ENCODE measurements around the gene HDLBP. TPM values are rescaled to one million over a fixed set of nuclear protein-coding genes. Genes with fewer than 3 reads are reported as not detected.
A peak's percentile ranks its signal among the peaks of the same experiment; 100 is the strongest.

Gene HDLBP
- polyA plus RNA-seq, 3 donors = 50.4 to 73.1 (median 69.9) TPM

GRCh38 chr2:241209271-241209670, 106.2 kb downstream of the HDLBP start:
- Histone ChIP-seq H4K20me1 (ENCODE audit: insufficient read depth, low read length) (no peaks in the 10 kb centered on the region), H3K9me3 (replicated peaks in 1 of 2; ENCODE audit: control insufficient read depth in 1 of 2, insufficient read depth in 1 of 2, low read length in 2 of 2) (no peaks in the 10 kb centered on the region), H2AFZ (ENCODE audit: insufficient read depth, low read depth, low read length, poor library complexity, severe bottlenecking) (no peak overlapping the region), H3K4me3 (replicated peaks in 1 of 3; ENCODE audit: low read depth in 2 of 3, low read length in 3 of 3) (no peak overlapping the region), H3K4me1 (ENCODE audit: control insufficient read depth in 1 of 2, insufficient read depth in 2 of 2, low read length in 2 of 2) (no peaks in the 10 kb centered on the region), H3K36me3 (replicated peaks in 1 of 2; ENCODE audit: control insufficient read depth in 1 of 2, insufficient read depth in 2 of 2, low read length in 2 of 2) (no peaks in the 10 kb centered on the region), H3K27ac (ENCODE audit: low read depth in 1 of 2, low read length in 2 of 2) (no peak overlapping the region), H3K79me2 (ENCODE audit: insufficient read depth, low read length) (no peaks in the 10 kb centered on the region), H3K27me3 (ENCODE audit: control insufficient read depth in 2 of 2, insufficient read depth in 2 of 2, low read length in 2 of 2) (no peaks in the 10 kb centered on the region), H3K9ac (ENCODE audit: insufficient read depth, low read length, poor library complexity, severe bottlenecking) (no peak overlapping the region), H3K4me2 (replicated peaks; ENCODE audit: extremely low read depth, low read length, poor library complexity, severe bottlenecking) (no peak overlapping the region)
- intact Hi-C loops (cut with micrococcal nuclease) = no loop called here
- 92% methylated on average over 20 of the region's 33 CpGs for WGBS (ENCODE audit: insufficient coverage)
- TF ChIP-seq CTCF (IDR thresholded peaks at IDR 0.05) = no peak
- no peaks in the 10 kb centered on the region for H3K36me3 Mint-ChIP-seq
- DNase-seq = no peak
- H3K4me1 Mint-ChIP-seq = no peaks in the 10 kb centered on the region
- peaks cover 0 to 1% (median 0%) of the 10 kb centered on the region in 7 donors for H3K9me3 Mint-ChIP-seq
- H3K27ac Mint-ChIP-seq = no peak overlapping the region
- H3K4me3 Mint-ChIP-seq = no peak overlapping the region
- H3K27me3 Mint-ChIP-seq (ENCODE audit: low read depth in 3 of 3) = peaks cover 2 to 6% (median 5%) of the 10 kb centered on the region in 3 donors

DNA sequence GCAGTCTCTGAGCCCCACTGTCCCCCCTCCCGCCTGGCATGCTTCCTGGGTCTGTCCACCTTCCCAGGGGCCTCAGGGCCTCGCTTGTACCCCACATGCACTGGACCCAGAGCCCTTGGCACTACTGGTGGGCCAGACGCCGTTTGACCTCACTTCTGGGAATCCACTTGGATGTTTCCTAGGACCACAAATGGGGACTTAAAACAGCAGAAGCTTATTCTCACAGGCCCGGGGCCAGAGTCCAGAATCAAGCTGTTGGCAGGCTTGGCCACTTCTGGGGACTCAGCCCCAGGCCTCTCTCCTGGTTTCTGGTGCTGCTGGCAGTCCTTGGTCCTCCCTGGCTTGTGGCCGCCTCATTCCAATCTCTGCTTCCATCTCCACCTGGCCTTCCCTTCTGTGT, 107.4 kb downstream of the HDLBP start:
- no peak for TF ChIP-seq CTCF (IDR thresholded peaks at IDR 0.05)
- no peaks in the 10 kb centered on the region for H3K9me3 ChIP-seq (replicated peaks in 1 of 2; ENCODE audit: control insufficient read depth in 1 of 2, insufficient read depth in 1 of 2, low read length in 2 of 2)
- Mint-ChIP-seq H3K27me3 (ENCODE audit: low read depth in 3 of 3) (peaks cover 2 to 6% (median 3%) of the 10 kb centered on the region in 3 donors), H3K27ac (peak overlapping the region in 1 of 7 donors; percentile 27), H3K36me3 (no peaks in the 10 kb centered on the region), H3K9me3 (peaks cover 0 to 1% (median 0%) of the 10 kb centered on the region in 7 donors), H3K4me1 (no peaks in the 10 kb centered on the region), H3K4me3 (no peak overlapping the region)
- DNase-seq = no peak
- intact Hi-C loops (cut with micrococcal nuclease) = no loop called here
- H3K4me2 ChIP-seq (replicated peaks; ENCODE audit: extremely low read depth, low read length, poor library complexity, severe bottlenecking) = no peak overlapping the region
- no peaks in the 10 kb centered on the region for H4K20me1 ChIP-seq (ENCODE audit: insufficient read depth, low read length)
- H3K27me3 ChIP-seq (ENCODE audit: control insufficient read depth in 2 of 2, insufficient read depth in 2 of 2, low read length in 2 of 2) = no peaks in the 10 kb centered on the region
- H2AFZ ChIP-seq (ENCODE audit: insufficient read depth, low read depth, low read length, poor library complexity, severe bottlenecking) = no peak overlapping the region
- no peaks in the 10 kb centered on the region for H3K79me2 ChIP-seq (ENCODE audit: insufficient read depth, low read length)
- no peak overlapping the region for H3K9ac ChIP-seq (ENCODE audit: insufficient read depth, low read length, poor library complexity, severe bottlenecking)
- no peaks in the 10 kb centered on the region for H3K36me3 ChIP-seq (replicated peaks in 1 of 2; ENCODE audit: control insufficient read depth in 1 of 2, insufficient read depth in 2 of 2, low read length in 2 of 2)
- H3K27ac ChIP-seq (ENCODE audit: low read depth in 1 of 2, low read length in 2 of 2) = no peak overlapping the region
- H3K4me3 ChIP-seq (replicated peaks in 1 of 3; ENCODE audit: low read depth in 2 of 3, low read length in 3 of 3) = no peak overlapping the region
- WGBS (ENCODE audit: insufficient coverage) = 80% methylated on average over 5 of the region's 6 CpGs
- no peaks in the 10 kb centered on the region for H3K4me1 ChIP-seq (ENCODE audit: control insufficient read depth in 1 of 2, insufficient read depth in 2 of 2, low read length in 2 of 2)
